Measurements from ENCODE around the gene RPL23.

RPL23 gene

GRCh38 chr17:38883592-38884526 lies 30.3 kb upstream of the RPL23 start:
- DNase-seq = no peak

GRCh38 chr17:38882870-38883269 lies 29.3 kb upstream of the RPL23 start:
- no peak for DNase-seq

- DNase-seq = no peak
Observed at GRCh38 chr17:38881600-38882191, 28.2 kb upstream of the RPL23 start.

- no peak for DNase-seq
Observed at GRCh38 chr17:38879878-38880665, 26.6 kb upstream of the RPL23 start.

GRCh38 chr17:38877130-38877851 lies 23.8 kb upstream of the RPL23 start:
- no peak for DNase-seq

- DNase-seq = no peak
Observed at GRCh38 chr17:38875477-38876075, 22.1 kb upstream of the RPL23 start.

- DNase-seq = no peak
Observed at GRCh38 chr17:38874505-38875400, 21.2 kb upstream of the RPL23 start.

- DNase-seq = no peak
Observed at GRCh38 chr17:38873640-38874380, 20.3 kb upstream of the RPL23 start.

- no peak for DNase-seq
Observed at GRCh38 chr17:38872671-38873385, 19.3 kb upstream of the RPL23 start.

- no peak for DNase-seq
Observed at GRCh38 chr17:38872027-38872511, 18.5 kb upstream of the RPL23 start.

- no peak for DNase-seq
Observed at GRCh38 chr17:38871247-38872015, 17.9 kb upstream of the RPL23 start.

- DNase-seq = no peak
Observed at GRCh38 chr17:38870259-38871165, 17.0 kb upstream of the RPL23 start.

GRCh38 chr17:38869526-38870258 lies 16.2 kb upstream of the RPL23 start, which contains the start of gene LASP1:
LASP1 (plus strand) TSS chr17:38870058; CDS start chr17:38870190, 132 bp downstream.
- no peak for DNase-seq

- no peak for DNase-seq
Observed at GRCh38 chr17:38868817-38869525, 15.4 kb upstream of the RPL23 start.

- no peak for DNase-seq
Observed at GRCh38 chr17:38867968-38868816, 14.7 kb upstream of the RPL23 start.

Data from cortex of kidney (tissue), 1 donor.